Midbrain (tissue), 1 donor: ENCODE measurements around the gene GNG3.

Experiments
- DNase-seq: peaks from one replicate; lab custom pipeline; 2025; lab: John Stamatoyannopoulos, UW

Gene GNG3

GRCh38 chr11:62757846-62758788 is 50.6 kb downstream of the GNG3 start:
- no peak for DNase-seq
